Measurements from ENCODE around the gene GNG3. TPM values are rescaled to one million over a fixed set of nuclear protein-coding genes. Genes with fewer than 3 reads are reported as not detected.
A peak's percentile ranks its signal among the peaks of the same experiment; 100 is the strongest.
"Not testable (repeated sequence)": the region's sequence is repeated elsewhere in the genome, so short reads cannot be mapped to it uniquely, and the experiment has no call there.

Gene GNG3
- total RNA-seq, 1 donor from 2014 or later = not detected

GRCh38 chr11:62716816-62717215 is 9.3 kb downstream of the GNG3 start:
- no peak for DNase-seq

- DNase-seq = no peak
Observed at GRCh38 chr11:62719302-62719978, 12.0 kb downstream of the GNG3 start.

GRCh38 chr11:62721994-62722393 is 14.5 kb downstream of the GNG3 start:
- DNase-seq = no peak

GRCh38 chr11:62724171-62724570 is 16.7 kb downstream of the GNG3 start:
- no peak for DNase-seq

- no peak for DNase-seq
Observed at GRCh38 chr11:62725646-62726045, 18.2 kb downstream of the GNG3 start.

- no peak for DNase-seq
Observed at GRCh38 chr11:62726156-62726914, 18.9 kb downstream of the GNG3 start.

GRCh38 chr11:62726915-62727164 is 19.4 kb downstream of the GNG3 start:
- DNase-seq = no peak

GRCh38 chr11:62727165-62727871 is 19.8 kb downstream of the GNG3 start, which contains the start of gene HNRNPUL2:
TSS of gene HNRNPUL2 (minus strand) at chr11:62727457. CDS start at chr11:62727156, 301 bp downstream.
- DNase-seq = peak; percentile 99

- peak; percentile 97 for DNase-seq
Observed at GRCh38 chr11:62727872-62728170, 20.3 kb downstream of the GNG3 start.

GRCh38 chr11:62728171-62728988 is 20.9 kb downstream of the GNG3 start, which contains the start of gene TTC9C:
TSS of gene TTC9C (plus strand) at chr11:62728486. CDS start at chr11:62728849, 363 bp downstream.
- peak; percentile 93 for DNase-seq

GRCh38 chr11:62730076-62730475 is 22.6 kb downstream of the GNG3 start:
- DNase-seq = not testable (repeated sequence)

- DNase-seq = no peak
Observed at GRCh38 chr11:62732830-62733229, 25.4 kb downstream of the GNG3 start.

- DNase-seq = no peak
Observed at GRCh38 chr11:62737196-62737595, 29.7 kb downstream of the GNG3 start.

- DNase-seq = no peak
Observed at GRCh38 chr11:62747475-62748160, 40.1 kb downstream of the GNG3 start.

- DNase-seq = not testable (repeated sequence)
Observed at GRCh38 chr11:62749931-62750330, 42.5 kb downstream of the GNG3 start.

GRCh38 chr11:62752177-62752785 is 44.8 kb downstream of the GNG3 start:
- no peak for DNase-seq

GRCh38 chr11:62752994-62753735 is 45.7 kb downstream of the GNG3 start:
- no peak for DNase-seq

GRCh38 chr11:62753736-62754603 is 46.5 kb downstream of the GNG3 start, which contains the start of gene ZBTB3:
TSS of gene ZBTB3 (minus strand) at chr11:62754160. CDS start at chr11:62753664, 496 bp downstream.
- peak; percentile 99 for DNase-seq

- no peak for DNase-seq
Observed at GRCh38 chr11:62755086-62755615, 47.7 kb downstream of the GNG3 start.
